Dermis microvascular lymphatic vessel endothelial cell (primary cell): ENCODE results near the gene HACD3. TPM values are rescaled to one million over a fixed set of nuclear protein-coding genes. Genes with fewer than 3 reads are reported as not detected.
A peak's percentile ranks its signal among the peaks of the same experiment; 100 is the strongest.
"Not testable (repeated sequence)": the region's sequence is repeated elsewhere in the genome, so short reads cannot be mapped to it uniquely, and the experiment has no call there.

Experiments
- DNase-seq, 2 donors: peaks; one replicate each; pipeline versions ENCODE4 v3.0.0 to v3.0.0-alpha.2; 2010; ENCODE audit warnings: low read depth in 2 of 2
- total RNA-seq: library from RNA; depleted of rRNA; stranded (reverse); fragments of >200 nt; gene quantifications from 2 replicates; pipeline ENCODE4 v1.2.1, GENCODE V29; 2014

Gene HACD3
- total RNA-seq, 1 donor from 2014 or later, result 84.3 TPM

- no peak for DNase-seq
Observed at GRCh38 chr15:65599677-65600076, 69.4 kb downstream of the HACD3 start.

- DNase-seq, result no peak
Observed at GRCh38 chr15:65603134-65603533, 72.9 kb downstream of the HACD3 start.

GRCh38 chr15:65603559-65603958 lies 73.3 kb downstream of the HACD3 start:
- DNase-seq, result no peak

DNA sequence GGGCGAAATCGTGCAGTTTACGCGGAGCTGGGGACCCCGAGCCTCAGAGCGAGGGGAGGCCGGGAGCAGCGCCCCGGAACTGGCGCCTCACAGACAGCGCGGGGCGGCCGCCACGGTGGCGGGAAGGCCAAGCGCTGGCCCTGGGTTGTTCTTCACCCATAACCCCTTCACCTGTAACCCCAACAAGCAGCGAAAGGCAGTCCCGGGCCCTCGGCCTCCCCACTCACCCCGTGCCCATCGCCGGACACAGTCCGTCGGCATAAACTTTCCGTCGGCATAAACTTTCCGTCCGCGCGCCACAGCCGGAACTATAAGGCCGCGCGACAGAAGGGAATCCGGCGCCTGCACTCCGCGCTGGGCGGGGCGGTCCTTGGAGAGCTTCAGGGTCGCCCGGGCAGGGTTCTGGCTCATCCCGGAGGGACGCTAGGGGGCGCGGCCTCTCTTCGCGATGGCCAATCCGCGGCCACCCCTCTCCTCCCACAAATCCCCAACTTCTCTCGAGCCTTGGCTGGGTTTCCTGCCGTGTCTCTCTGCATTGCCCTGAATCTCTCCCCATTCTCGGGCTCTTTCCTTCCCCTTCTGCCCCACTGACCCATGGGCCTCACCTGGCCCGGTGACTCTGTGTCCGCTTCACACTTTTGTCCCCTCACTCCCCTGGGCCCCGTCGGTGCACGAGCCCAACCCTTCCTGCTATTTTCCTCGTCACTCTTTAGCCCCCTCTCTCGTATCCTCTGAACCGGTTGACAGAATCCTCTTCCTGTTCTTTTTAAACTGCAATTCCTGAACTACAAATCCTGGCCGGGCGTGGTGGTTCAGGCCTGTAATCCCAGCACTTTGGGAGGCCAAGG lies 80.8 kb downstream of the HACD3 start, which contains the start of gene INTS14:
Gene INTS14, minus strand, starts transcription at position 261 of the 848 bp plus-strand sequence. CDS start 3,751 bp downstream, outside the sequence.
- peak; percentile 91 to 97 for DNase-seq

GRCh38 chr15:65611888-65612615 lies 81.8 kb downstream of the HACD3 start:
- DNase-seq, result peak in 1 of 2 donors; percentile 2

DNA sequence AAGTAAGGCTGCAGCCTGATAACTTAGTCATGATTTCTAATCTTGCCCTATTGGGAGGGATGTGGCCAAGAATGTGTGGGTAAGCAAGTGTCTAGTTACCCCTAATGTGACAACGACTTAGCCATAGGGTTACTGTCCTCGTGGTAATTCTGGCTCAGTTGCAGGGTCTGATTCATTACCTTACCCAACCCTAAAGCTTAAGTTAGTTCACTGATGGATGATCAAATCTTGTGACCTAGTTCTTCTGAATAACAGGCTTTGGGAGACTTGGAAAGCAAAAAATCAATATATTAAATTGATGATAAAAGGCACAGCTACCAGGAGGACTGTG lies 82.3 kb downstream of the HACD3 start:
- no peak for DNase-seq

DNA sequence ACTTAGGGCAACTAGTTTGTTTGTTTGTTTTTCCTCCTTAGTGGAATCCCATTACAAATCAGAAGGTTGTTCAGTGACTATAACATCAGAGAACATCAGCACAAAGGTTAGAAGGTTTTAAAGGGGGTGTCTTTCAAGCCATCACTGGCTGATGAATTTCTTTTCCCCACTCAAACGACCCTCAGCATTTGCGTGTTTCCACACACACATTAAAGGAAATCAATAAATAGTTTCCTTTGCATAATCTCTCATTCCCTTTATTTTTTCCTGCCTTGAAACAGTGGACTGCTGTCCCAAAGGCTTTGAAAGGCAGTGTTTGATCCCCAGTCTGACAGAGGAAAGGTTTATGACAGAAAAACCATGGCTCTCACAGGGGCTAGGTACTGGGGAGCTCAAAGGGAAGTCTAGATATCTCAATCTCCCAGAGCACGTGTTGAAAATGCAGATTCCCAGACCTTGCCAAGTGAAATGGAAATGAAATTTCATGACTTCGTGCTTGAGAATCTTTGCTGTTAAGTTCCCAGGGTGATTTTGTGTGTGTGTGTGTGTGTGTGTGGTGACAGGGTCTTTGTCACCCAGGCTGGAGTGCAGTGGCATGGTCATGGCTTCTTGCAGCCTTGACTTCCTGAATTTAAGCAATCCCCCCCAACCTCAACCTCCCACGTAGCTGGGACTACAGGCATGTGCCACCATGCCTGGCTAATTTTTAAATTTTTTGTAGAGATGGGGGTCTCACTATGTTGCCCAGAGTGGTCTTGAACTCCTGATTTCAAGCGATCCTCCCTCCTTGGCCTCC lies 82.9 kb downstream of the HACD3 start:
- DNase-seq, result no peak

- DNase-seq, result not testable (repeated sequence)
Observed at GRCh38 chr15:65615887-65616286, 85.6 kb downstream of the HACD3 start.

DNA sequence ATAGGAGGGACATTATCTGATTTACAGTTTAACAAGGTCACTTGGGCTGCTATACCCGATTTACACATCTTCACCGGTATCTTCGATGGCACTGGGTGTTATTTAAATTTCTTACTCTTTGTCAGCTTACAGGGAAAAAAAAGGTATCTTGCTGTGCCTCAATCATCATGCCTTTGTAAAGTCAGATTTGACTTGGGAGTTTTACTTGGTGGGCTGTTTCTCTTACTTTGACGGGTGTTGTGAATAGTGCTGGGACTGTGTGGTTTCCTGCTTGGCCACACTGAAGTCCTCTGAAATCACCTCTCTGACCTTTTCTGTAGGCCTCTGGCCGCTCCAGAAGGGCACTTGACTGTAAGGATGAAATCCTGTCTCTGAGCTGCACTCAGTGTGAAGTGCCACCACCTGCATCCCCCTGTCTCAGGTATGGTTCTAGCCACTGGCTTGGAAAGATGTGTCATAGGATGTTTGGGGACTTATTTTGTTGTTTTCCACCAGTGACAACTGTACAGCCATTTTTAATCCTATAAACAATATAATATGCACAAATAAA lies 88.4 kb downstream of the HACD3 start:
- no peak for DNase-seq

- no peak for DNase-seq
Observed at GRCh38 chr15:65619626-65620290, 89.5 kb downstream of the HACD3 start.

DNA sequence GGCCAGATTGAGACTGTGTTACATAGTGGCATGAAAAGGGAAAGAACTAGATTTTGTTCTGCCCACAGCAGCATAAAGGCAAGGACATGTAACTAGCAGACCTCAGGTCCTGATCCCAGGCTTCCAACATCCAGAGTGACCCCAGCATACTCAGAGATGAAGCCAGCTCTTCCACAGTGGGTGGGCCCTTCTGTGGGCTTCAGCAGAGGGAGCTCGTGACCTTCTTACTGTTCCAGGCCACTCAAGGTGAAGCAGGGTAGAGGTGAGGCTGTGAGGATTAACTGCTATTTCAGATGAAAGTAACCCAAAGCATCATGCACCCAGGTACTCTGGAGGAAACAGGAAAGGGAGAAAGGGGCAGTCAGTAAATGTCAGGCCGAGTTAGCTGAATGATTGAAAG lies 90.6 kb downstream of the HACD3 start:
- no peak for DNase-seq

- no peak for DNase-seq
Observed at GRCh38 chr15:65621638-65622037, 91.4 kb downstream of the HACD3 start, which contains the start of gene SLC24A1. Gene SLC24A1, plus strand, starts transcription at chr15:65621938. Its CDS starts 2,143 bp downstream, at chr15:65624081.

DNA sequence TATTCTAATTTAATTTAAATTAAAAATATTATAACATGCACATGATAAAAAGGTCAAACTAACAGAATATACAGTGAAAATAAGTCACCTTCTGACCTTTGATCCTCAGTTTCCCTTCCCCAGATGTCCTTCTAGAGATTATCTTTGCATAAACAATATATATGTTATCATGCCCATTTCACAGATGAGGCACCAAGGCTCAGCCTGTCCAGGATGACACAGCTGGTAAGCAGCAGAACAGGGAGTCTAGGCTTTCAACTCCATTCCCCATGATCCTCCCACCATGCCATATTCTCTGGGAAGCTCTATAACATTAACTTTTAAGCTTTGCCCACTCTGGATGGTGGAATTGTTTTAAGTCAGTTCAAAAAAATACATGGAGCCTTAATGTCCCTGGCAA lies 92.8 kb downstream of the HACD3 start:
- DNase-seq, result no peak

- no peak for DNase-seq
Observed at GRCh38 chr15:65626856-65627255, 96.6 kb downstream of the HACD3 start.

Other genes starting within 250 kb of the HACD3 start
- gene PARP16, start 243.6 kb upstream of the HACD3 start, total RNA-seq, result 1.8 and 3.0 TPM in 2 replicates
- gene RNU5A-1, start 234.4 kb upstream of the HACD3 start, total RNA-seq, result not detected in 2 replicates
- not detected in 2 replicates for gene RNU5B-1, start 225.8 kb upstream of the HACD3 start, total RNA-seq
- gene IGDCC3, start 152.5 kb upstream of the HACD3 start, total RNA-seq, result 0.13 TPM in 1 of 2 replicates, not detected in the other
- gene IGDCC4, start 107.5 kb upstream of the HACD3 start, total RNA-seq, result 0.13 TPM in 2 replicates
- gene DPP8, start 12.8 kb upstream of the HACD3 start, total RNA-seq, result 47.0 and 55.3 TPM in 2 replicates
- gene INTS14, start 80.7 kb downstream of the HACD3 start, total RNA-seq, result 29.8 and 37.4 TPM in 2 replicates
- gene SLC24A1, start 91.5 kb downstream of the HACD3 start, total RNA-seq, result 21.5 and 24.3 TPM in 2 replicates